Keratinocyte (primary cell): ENCODE measurements around the gene BTNL3. TPM values are rescaled to one million over a fixed set of nuclear protein-coding genes. Genes with fewer than 3 reads are reported as not detected.

Experiments used
- DNase-seq: peaks from one replicate; pipeline ENCODE4 v3.0.0-alpha.2; 2011; ENCODE audit warnings: low read depth, missing footprints, low spot score
- FAIRE-seq: peaks from 2 replicates; lab custom pipeline; 2011; peaks lifted over from hg19 to GRCh38; lab: Jason Lieb, UNC
- H2AFZ ChIP-seq: 2 replicates; pipeline ENCODE4 v1.6.0; 2012; ENCODE audit warnings: low read length, control low read depth, inconsistent platforms; ENCODE audit not compliant: control insufficient read depth
- H3K27ac ChIP-seq: 2 replicates; pipeline ENCODE4 v1.5.1; 2011; ENCODE audit warnings: low read length; ENCODE audit not compliant: control insufficient read depth, insufficient read depth
- H3K27me3 ChIP-seq: 3 replicates; pipeline ENCODE4 v1.6.0; 2011; ENCODE audit warnings: low read length; ENCODE audit not compliant: control insufficient read depth, insufficient read depth; ENCODE audit errors: extremely low read depth
- H3K36me3 ChIP-seq, 2 experiments: 2 replicates in 1 of 2; 3 replicates in 1 of 2; pipeline ENCODE4 v1.5.1; 2011; ENCODE audit warnings: low read length in 2 of 2, mild to moderate bottlenecking in 1 of 2; ENCODE audit not compliant: control insufficient read depth in 2 of 2, insufficient read depth in 2 of 2; ENCODE audit errors: extremely low read depth in 1 of 2
- H3K4me1 ChIP-seq: 3 replicates; pipeline ENCODE4 v1.5.1; 2011; ENCODE audit warnings: low read length; ENCODE audit not compliant: control insufficient read depth, insufficient read depth; ENCODE audit errors: extremely low read depth
- H3K4me2 ChIP-seq: 3 replicates; pipeline ENCODE4 v1.6.0; 2011; ENCODE audit warnings: low read depth, low read length; ENCODE audit not compliant: control insufficient read depth, insufficient read depth; ENCODE audit errors: extremely low read depth
- H3K4me3 ChIP-seq, 3 experiments: fragments of 200-600 bp in 1 of 3; sonication (generic) in 1 of 3; 2 replicates in 2 of 3; 3 replicates in 1 of 3; pipeline ENCODE4 v1.5.1; 2011 to 2016; ENCODE audit warnings: low read length in 3 of 3, mild to moderate bottlenecking in 3 of 3, control low read depth in 2 of 3, inconsistent platforms in 1 of 3, low read depth in 1 of 3, mixed read lengths in 1 of 3, mixed run types in 1 of 3, moderate library complexity in 1 of 3; ENCODE audit not compliant: control insufficient read depth in 2 of 3, insufficient read depth in 2 of 3; ENCODE audit errors: extremely low read depth in 1 of 3
- H3K79me2 ChIP-seq: 2 replicates; pipeline ENCODE4 v1.6.0; 2012; ENCODE audit warnings: low read length; ENCODE audit not compliant: control insufficient read depth, insufficient read depth
- H3K9ac ChIP-seq: 3 replicates; pipeline ENCODE4 v1.6.0; 2011; ENCODE audit warnings: low read length; ENCODE audit not compliant: control insufficient read depth, insufficient read depth; ENCODE audit errors: extremely low read depth
- H3K9me1 ChIP-seq: 3 replicates; pipeline ENCODE4 v1.6.0; 2011; ENCODE audit warnings: low read length; ENCODE audit not compliant: control insufficient read depth, insufficient read depth; ENCODE audit errors: extremely low read depth
- H3K9me3 ChIP-seq: 2 replicates; pipeline ENCODE4 v1.5.1; 2012; ENCODE audit warnings: low read depth, low read length; ENCODE audit not compliant: control insufficient read depth
- H4K20me1 ChIP-seq: 3 replicates; pipeline ENCODE4 v1.6.0; 2011; ENCODE audit warnings: low read length; ENCODE audit not compliant: control insufficient read depth, insufficient read depth; ENCODE audit errors: extremely low read depth
- EZH2 ChIP-seq: IDR thresholded peaks from one replicate; pipeline ENCODE4 v1.6.1; 2012; ENCODE audit warnings: inconsistent platforms, mild to moderate bottlenecking, low read length, moderate library complexity
- dilution Hi-C: fragments of 300-500 bp; cut with MboI; formaldehyde crosslinking; loops from one replicate; pipeline ENCODE4 v1.7.0; 2020; ENCODE audit warnings: low sequenced_read_pairs; ENCODE audit not compliant: extremely low pct_ligation_motif_present
- polyA plus RNA-seq, 5 experiments: library from polyadenylated mRNA; depleted of rRNA in 3 of 5; stranded (reverse) in 3 of 5; stranded (forward) in 1 of 5; unstranded in 1 of 5; fragments of >200 nt; gene quantifications; 1 replicate in 1 of 5; 2 replicates in 3 of 5; 3 replicates in 1 of 5; pipeline versions ENCODE4 v1.2.1 to v1.2.3, GENCODE V29; 2011 to 2012; ENCODE audit warnings: missing spikeins in 2 of 5, low read depth in 1 of 5, low replicate concordance in 1 of 5
- TF ChIP-seq, protein P1 (sequence below), 3 experiments: IDR thresholded peaks in 1 of 3; conservative IDR thresholded peaks in 1 of 3; optimal IDR thresholded peaks in 1 of 3; 2 replicates in 2 of 3; 3 replicates in 1 of 3; pipeline versions ENCODE3 to v1.5.1; 2011; ENCODE audit warnings: low read length in 3 of 3, mild to moderate bottlenecking in 3 of 3, moderate library complexity in 2 of 3, control low read depth in 1 of 3, inconsistent platforms in 1 of 3; ENCODE audit not compliant: insufficient read depth in 2 of 3; ENCODE audit errors: extremely low read depth in 1 of 3

BTNL3 gene
- polyA plus RNA-seq, 1 donor (not counting 4 experiments of a cell fraction or from before 2014, with no cell fraction given): not detected

DNA sequence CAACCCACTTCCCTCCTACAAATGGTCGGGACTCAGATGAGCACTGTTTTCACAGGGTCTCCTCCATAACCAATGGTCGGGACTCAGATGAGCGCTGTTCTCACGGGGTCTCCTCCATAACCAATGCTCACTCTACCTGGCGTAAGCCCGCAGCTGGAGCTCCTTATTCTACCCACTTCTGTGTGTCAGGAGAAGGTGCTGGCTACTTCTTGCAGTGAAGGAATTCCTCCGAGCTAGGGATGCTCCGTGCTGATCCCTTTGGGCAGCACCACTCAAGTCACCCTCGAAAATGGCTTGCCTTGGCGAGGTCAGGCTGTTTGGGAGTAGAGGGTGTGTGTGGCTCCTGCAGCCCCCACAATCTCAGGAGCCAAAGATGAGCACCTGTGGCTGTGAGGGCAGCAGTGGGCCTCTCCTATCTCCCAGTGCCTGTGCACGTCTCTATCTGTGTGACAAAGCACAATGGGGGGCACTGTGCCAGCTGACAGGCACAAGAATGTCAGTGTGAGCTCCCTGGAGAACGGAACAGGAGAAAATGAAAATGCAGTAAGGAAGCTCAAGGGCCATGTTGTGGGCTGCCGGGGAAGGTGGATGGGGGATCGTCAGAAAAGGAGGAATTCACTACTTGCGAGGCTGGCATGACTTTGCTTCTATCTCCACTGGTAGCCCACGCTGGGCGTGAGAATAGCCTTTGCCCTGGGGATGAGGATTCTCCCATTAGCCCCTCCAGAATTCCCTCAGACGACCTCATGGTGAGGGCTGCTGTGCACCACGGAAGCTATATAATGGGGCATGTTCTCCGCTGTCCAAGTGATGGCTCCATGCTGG lies 47.6 kb downstream of the BTNL3 start:
- DNase-seq: no peak

DNA sequence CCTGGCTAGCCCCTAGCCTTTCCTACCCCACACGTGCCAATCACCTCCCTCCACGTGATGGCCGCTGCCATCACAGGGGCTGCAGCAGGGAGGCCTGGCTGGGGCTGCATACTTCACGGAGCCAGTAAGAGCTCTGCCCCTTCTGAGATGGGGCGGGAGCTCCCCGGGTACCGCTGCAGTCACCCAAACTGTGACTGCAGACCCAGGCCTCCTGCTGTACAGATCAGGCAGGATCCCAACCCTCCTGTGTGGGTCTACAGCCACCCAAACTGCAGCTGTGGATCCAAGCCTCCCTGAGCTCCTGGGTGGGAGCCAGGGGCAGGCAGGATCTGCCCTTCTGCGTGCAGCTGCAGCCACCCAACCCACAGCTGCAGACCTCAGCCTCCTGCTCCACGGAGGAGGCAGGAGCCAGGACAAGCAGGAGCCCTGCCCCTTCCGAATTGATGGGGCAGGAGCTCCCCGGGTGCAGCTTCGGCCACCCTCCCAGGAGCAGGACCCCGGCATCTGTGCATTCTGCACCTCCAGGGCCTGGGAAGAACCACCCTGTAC lies 48.2 kb downstream of the BTNL3 start:
- Histone ChIP-seq H3K9ac (no peak overlapping the region), H3K27ac (no peak overlapping the region), H3K9me1 (no peaks in the 10 kb centered on the region), H4K20me1 (no peaks in the 10 kb centered on the region), H3K9me3 (peaks cover 2% of the 10 kb centered on the region), H3K4me1 (no peaks in the 10 kb centered on the region), H3K4me3 (no peak overlapping the region), H3K36me3 (no peaks in the 10 kb centered on the region), H3K79me2 (no peaks in the 10 kb centered on the region), H2AFZ (no peak overlapping the region), H3K4me2 (no peak overlapping the region), H3K27me3 (peaks cover 2% of the 10 kb centered on the region)
- TF ChIP-seq, protein P1, sequence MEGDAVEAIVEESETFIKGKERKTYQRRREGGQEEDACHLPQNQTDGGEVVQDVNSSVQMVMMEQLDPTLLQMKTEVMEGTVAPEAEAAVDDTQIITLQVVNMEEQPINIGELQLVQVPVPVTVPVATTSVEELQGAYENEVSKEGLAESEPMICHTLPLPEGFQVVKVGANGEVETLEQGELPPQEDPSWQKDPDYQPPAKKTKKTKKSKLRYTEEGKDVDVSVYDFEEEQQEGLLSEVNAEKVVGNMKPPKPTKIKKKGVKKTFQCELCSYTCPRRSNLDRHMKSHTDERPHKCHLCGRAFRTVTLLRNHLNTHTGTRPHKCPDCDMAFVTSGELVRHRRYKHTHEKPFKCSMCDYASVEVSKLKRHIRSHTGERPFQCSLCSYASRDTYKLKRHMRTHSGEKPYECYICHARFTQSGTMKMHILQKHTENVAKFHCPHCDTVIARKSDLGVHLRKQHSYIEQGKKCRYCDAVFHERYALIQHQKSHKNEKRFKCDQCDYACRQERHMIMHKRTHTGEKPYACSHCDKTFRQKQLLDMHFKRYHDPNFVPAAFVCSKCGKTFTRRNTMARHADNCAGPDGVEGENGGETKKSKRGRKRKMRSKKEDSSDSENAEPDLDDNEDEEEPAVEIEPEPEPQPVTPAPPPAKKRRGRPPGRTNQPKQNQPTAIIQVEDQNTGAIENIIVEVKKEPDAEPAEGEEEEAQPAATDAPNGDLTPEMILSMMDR (optimal IDR thresholded peaks at IDR 0.05 in 1 of 3, IDR thresholded peaks at IDR 0.05 in 1 of 3, conservative IDR thresholded peaks at IDR 0.05 in 1 of 3; ENCODE audit: extremely low read depth in 1 of 3, insufficient read depth in 2 of 3, low read length in 3 of 3): no peak
- TF ChIP-seq EZH2: no peak
- no peak for DNase-seq
- dilution Hi-C loops: no loop called here
- no peak for FAIRE-seq

More for the DNA sequence above, 47.6 kb downstream of the BTNL3 start:
- no peak overlapping the region for H3K27ac ChIP-seq
- peaks cover 2% of the 10 kb centered on the region for H3K9me3 ChIP-seq
- H3K27me3 ChIP-seq: no peaks in the 10 kb centered on the region
- H3K4me3 ChIP-seq: no peak overlapping the region
- H3K79me2 ChIP-seq: no peaks in the 10 kb centered on the region
- no peak overlapping the region for H2AFZ ChIP-seq
- no peaks in the 10 kb centered on the region for H4K20me1 ChIP-seq
- no peaks in the 10 kb centered on the region for H3K4me1 ChIP-seq
- no peak for FAIRE-seq
- no peaks in the 10 kb centered on the region for H3K9me1 ChIP-seq
- no peak for TF ChIP-seq EZH2
- TF ChIP-seq, protein P1 (optimal IDR thresholded peaks at IDR 0.05 in 1 of 3, IDR thresholded peaks at IDR 0.05 in 1 of 3, conservative IDR thresholded peaks at IDR 0.05 in 1 of 3; ENCODE audit: extremely low read depth in 1 of 3, insufficient read depth in 2 of 3, low read length in 3 of 3): no peak
- H3K9ac ChIP-seq: no peak overlapping the region
- no peak overlapping the region for H3K4me2 ChIP-seq
- dilution Hi-C loops: no loop called here
- H3K36me3 ChIP-seq: no peaks in the 10 kb centered on the region
